Activated T-helper 1 cell treated with anti-CD3 and anti-CD28 coated beads, Interleukin-12 subunit alpha, Interleukin-12 subunit beta, Interleukin-2, Interleukin-4 antibody, amounts not matched to agents 30 ng/mL and 10 ng/mL and 1 ng/mL, durations not matched to agents 14 hours and 24 hours and 36 hours (primary cell): ENCODE data around the gene BTBD16. TPM values are rescaled to one million over a fixed set of nuclear protein-coding genes. Genes with fewer than 3 reads are reported as not detected.

Experiments
- DNase-seq: peaks from one replicate; pipeline ENCODE4 v3.0.0; 2021; ENCODE audit warnings: low spot score
- H3K27ac Mint-ChIP-seq: one replicate; pipeline ENCODE4 v1.8.0; 2021; ENCODE audit warnings: mild to moderate bottlenecking, mixed read lengths
- H3K27me3 Mint-ChIP-seq: one replicate; pipeline ENCODE4 v1.8.0; 2022; ENCODE audit warnings: mild to moderate bottlenecking, moderate library complexity, mixed read lengths; ENCODE audit not compliant: insufficient read depth
- H3K36me3 Mint-ChIP-seq: one replicate; pipeline ENCODE4 v1.8.0; 2021; ENCODE audit warnings: low read depth, mixed read lengths
- H3K4me1 Mint-ChIP-seq: one replicate; pipeline ENCODE4 v1.8.0; 2021; ENCODE audit warnings: low read depth, mixed read lengths
- H3K4me3 Mint-ChIP-seq: one replicate; pipeline ENCODE4 v1.8.0; 2021; ENCODE audit warnings: mild to moderate bottlenecking, moderate library complexity, mixed read lengths
- H3K9me3 Mint-ChIP-seq: one replicate; pipeline ENCODE4 v1.8.0; 2021; ENCODE audit warnings: mixed read lengths
- intact Hi-C: fragments of 100-400 bp; cut with micrococcal nuclease; formaldehyde crosslinking; loops from one replicate; pipeline ENCODE4 v1.15.1; 2024
- total RNA-seq: library from RNA; stranded (reverse); gene quantifications from 2 replicates; pipeline ENCODE4 v1.2.3, GENCODE V29; 2022

The BTBD16 gene
- total RNA-seq, 1 donor from 2014 or later = not detected

GRCh38 chr10:122239578-122240257 is 31.4 kb upstream of the BTBD16 start:
- no peak overlapping the region for H3K4me3 Mint-ChIP-seq
- no peak overlapping the region for H3K27ac Mint-ChIP-seq
- DNase-seq = no peak
- no peaks in the 10 kb centered on the region for H3K36me3 Mint-ChIP-seq
- no peaks in the 10 kb centered on the region for H3K4me1 Mint-ChIP-seq
- no peaks in the 10 kb centered on the region for H3K9me3 Mint-ChIP-seq
- H3K27me3 Mint-ChIP-seq = no peaks in the 10 kb centered on the region
- intact Hi-C loops = no loop called here

GRCh38 chr10:122240401-122240800 is 30.7 kb upstream of the BTBD16 start:
- no peak overlapping the region for H3K4me3 Mint-ChIP-seq
- DNase-seq = no peak
- intact Hi-C loops = no loop called here
- no peak overlapping the region for H3K27ac Mint-ChIP-seq
- H3K36me3 Mint-ChIP-seq = no peaks in the 10 kb centered on the region
- H3K4me1 Mint-ChIP-seq = no peaks in the 10 kb centered on the region
- H3K27me3 Mint-ChIP-seq = no peaks in the 10 kb centered on the region
- H3K9me3 Mint-ChIP-seq = no peaks in the 10 kb centered on the region

- no peaks in the 10 kb centered on the region for H3K4me1 Mint-ChIP-seq
- intact Hi-C loops = no loop called here
- H3K27ac Mint-ChIP-seq = no peak overlapping the region
- no peaks in the 10 kb centered on the region for H3K36me3 Mint-ChIP-seq
- H3K9me3 Mint-ChIP-seq = no peaks in the 10 kb centered on the region
- DNase-seq = no peak
- no peaks in the 10 kb centered on the region for H3K27me3 Mint-ChIP-seq
- no peak overlapping the region for H3K4me3 Mint-ChIP-seq
Observed at GRCh38 chr10:122241836-122242235, 29.3 kb upstream of the BTBD16 start.

- H3K9me3 Mint-ChIP-seq = no peaks in the 10 kb centered on the region
- no peak for DNase-seq
- H3K4me1 Mint-ChIP-seq = no peaks in the 10 kb centered on the region
- no peaks in the 10 kb centered on the region for H3K27me3 Mint-ChIP-seq
- intact Hi-C loops = no loop called here
- H3K36me3 Mint-ChIP-seq = no peaks in the 10 kb centered on the region
- no peak overlapping the region for H3K27ac Mint-ChIP-seq
- no peak overlapping the region for H3K4me3 Mint-ChIP-seq
Observed at GRCh38 chr10:122243550-122243949, 27.5 kb upstream of the BTBD16 start.

GRCh38 chr10:122244001-122244975 is 26.8 kb upstream of the BTBD16 start:
- no peak for DNase-seq
- Mint-ChIP-seq H3K27me3 (no peaks in the 10 kb centered on the region), H3K9me3 (no peaks in the 10 kb centered on the region), H3K4me1 (no peaks in the 10 kb centered on the region), H3K4me3 (no peak overlapping the region), H3K36me3 (no peaks in the 10 kb centered on the region), H3K27ac (no peak overlapping the region)
- intact Hi-C loops = no loop called here

GRCh38 chr10:122245136-122245535 is 26.0 kb upstream of the BTBD16 start:
- H3K9me3 Mint-ChIP-seq = no peaks in the 10 kb centered on the region
- no peak for DNase-seq

GRCh38 chr10:122245897-122246296 is 25.2 kb upstream of the BTBD16 start:
- H3K9me3 Mint-ChIP-seq = no peaks in the 10 kb centered on the region
- DNase-seq = no peak
- H3K27ac Mint-ChIP-seq = no peak overlapping the region
- H3K36me3 Mint-ChIP-seq = no peaks in the 10 kb centered on the region
- H3K4me1 Mint-ChIP-seq = no peaks in the 10 kb centered on the region
- H3K4me3 Mint-ChIP-seq = no peak overlapping the region
- intact Hi-C loops = no loop called here
- H3K27me3 Mint-ChIP-seq = no peaks in the 10 kb centered on the region

More at GRCh38 chr10:122245136-122245535, 26.0 kb upstream of the BTBD16 start:
- Mint-ChIP-seq H3K27ac (no peak overlapping the region), H3K36me3 (no peaks in the 10 kb centered on the region), H3K4me3 (no peak overlapping the region), H3K27me3 (no peaks in the 10 kb centered on the region), H3K4me1 (no peaks in the 10 kb centered on the region)
- intact Hi-C loops = no loop called here

GRCh38 chr10:122246830-122247520 is 24.1 kb upstream of the BTBD16 start:
- intact Hi-C loops = no loop called here
- no peak for DNase-seq
- H3K9me3 Mint-ChIP-seq = no peaks in the 10 kb centered on the region
- no peak overlapping the region for H3K4me3 Mint-ChIP-seq
- H3K27me3 Mint-ChIP-seq = peaks cover 2% of the 10 kb centered on the region
- H3K4me1 Mint-ChIP-seq = no peaks in the 10 kb centered on the region
- no peak overlapping the region for H3K27ac Mint-ChIP-seq
- no peaks in the 10 kb centered on the region for H3K36me3 Mint-ChIP-seq

GRCh38 chr10:122248356-122249302 is 22.5 kb upstream of the BTBD16 start:
- no peak overlapping the region for H3K4me3 Mint-ChIP-seq
- peaks cover 2% of the 10 kb centered on the region for H3K27me3 Mint-ChIP-seq
- no peaks in the 10 kb centered on the region for H3K9me3 Mint-ChIP-seq
- no peak for DNase-seq
- H3K27ac Mint-ChIP-seq = no peak overlapping the region
- no peaks in the 10 kb centered on the region for H3K4me1 Mint-ChIP-seq
- intact Hi-C loops = no loop called here
- no peaks in the 10 kb centered on the region for H3K36me3 Mint-ChIP-seq

GRCh38 chr10:122249303-122249850 is 21.7 kb upstream of the BTBD16 start:
- Mint-ChIP-seq H3K36me3 (no peaks in the 10 kb centered on the region), H3K9me3 (no peaks in the 10 kb centered on the region), H3K4me1 (no peaks in the 10 kb centered on the region), H3K4me3 (no peak overlapping the region), H3K27ac (no peak overlapping the region), H3K27me3 (peaks cover 2% of the 10 kb centered on the region)
- intact Hi-C loops = no loop called here
- no peak for DNase-seq

GRCh38 chr10:122249991-122250750 is 20.9 kb upstream of the BTBD16 start:
- no peak overlapping the region for H3K27ac Mint-ChIP-seq
- H3K4me3 Mint-ChIP-seq = no peak overlapping the region
- H3K27me3 Mint-ChIP-seq = peaks cover 2% of the 10 kb centered on the region
- DNase-seq = no peak
- no peaks in the 10 kb centered on the region for H3K36me3 Mint-ChIP-seq
- H3K9me3 Mint-ChIP-seq = no peaks in the 10 kb centered on the region
- H3K4me1 Mint-ChIP-seq = no peaks in the 10 kb centered on the region
- intact Hi-C loops = no loop called here
